ENCODE results near the gene AQR. TPM values are rescaled to one million over a fixed set of nuclear protein-coding genes. Genes with fewer than 3 reads are reported as not detected.

The AQR gene
- total and polyA plus RNA-seq, 8 donors: 4.9 to 15.7 (median 8.1) TPM

DNA sequence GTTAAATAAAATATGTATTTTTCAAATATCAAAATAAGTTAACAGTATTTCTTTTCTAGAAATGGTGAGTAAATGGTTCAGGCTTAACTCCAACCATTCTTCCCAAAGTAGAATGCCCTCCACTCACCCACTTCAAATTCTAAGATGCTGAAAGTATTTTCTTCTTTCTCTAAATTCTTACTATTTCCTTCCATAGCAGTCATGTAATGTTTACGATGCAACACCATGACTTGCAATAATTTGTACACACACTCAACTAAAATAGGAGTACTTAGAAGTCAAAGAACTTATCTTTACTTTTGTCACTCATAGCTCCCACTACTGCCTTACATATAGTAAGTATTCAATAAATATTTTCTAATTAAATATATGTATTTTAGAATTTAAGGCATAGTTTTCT, 65.0 kb downstream of the AQR start:
- ATAC-seq (no peak), DNase-seq (no peak), FAIRE-seq (no peak)
- H3K27me3 ChIP-seq: no peaks in the 10 kb centered on the region
- H3K4me3 ChIP-seq: no peak overlapping the region
- intact Hi-C loops (cut with DNase I): no loop called here
- H3K4me1 ChIP-seq: no peaks in the 10 kb centered on the region
- TF ChIP-seq, protein P1, sequence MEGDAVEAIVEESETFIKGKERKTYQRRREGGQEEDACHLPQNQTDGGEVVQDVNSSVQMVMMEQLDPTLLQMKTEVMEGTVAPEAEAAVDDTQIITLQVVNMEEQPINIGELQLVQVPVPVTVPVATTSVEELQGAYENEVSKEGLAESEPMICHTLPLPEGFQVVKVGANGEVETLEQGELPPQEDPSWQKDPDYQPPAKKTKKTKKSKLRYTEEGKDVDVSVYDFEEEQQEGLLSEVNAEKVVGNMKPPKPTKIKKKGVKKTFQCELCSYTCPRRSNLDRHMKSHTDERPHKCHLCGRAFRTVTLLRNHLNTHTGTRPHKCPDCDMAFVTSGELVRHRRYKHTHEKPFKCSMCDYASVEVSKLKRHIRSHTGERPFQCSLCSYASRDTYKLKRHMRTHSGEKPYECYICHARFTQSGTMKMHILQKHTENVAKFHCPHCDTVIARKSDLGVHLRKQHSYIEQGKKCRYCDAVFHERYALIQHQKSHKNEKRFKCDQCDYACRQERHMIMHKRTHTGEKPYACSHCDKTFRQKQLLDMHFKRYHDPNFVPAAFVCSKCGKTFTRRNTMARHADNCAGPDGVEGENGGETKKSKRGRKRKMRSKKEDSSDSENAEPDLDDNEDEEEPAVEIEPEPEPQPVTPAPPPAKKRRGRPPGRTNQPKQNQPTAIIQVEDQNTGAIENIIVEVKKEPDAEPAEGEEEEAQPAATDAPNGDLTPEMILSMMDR (IDR thresholded peaks at IDR 0.05): no peak
- 96% methylated on average over 1 of the region's 1 CpG for WGBS, 2 donors
- no peak overlapping the region for H3K27ac ChIP-seq
- peaks cover 0 to 37% (median 10%) of the 10 kb centered on the region in 3 donors for H3K36me3 ChIP-seq
- no peaks in the 10 kb centered on the region for H3K9me3 ChIP-seq

DNA sequence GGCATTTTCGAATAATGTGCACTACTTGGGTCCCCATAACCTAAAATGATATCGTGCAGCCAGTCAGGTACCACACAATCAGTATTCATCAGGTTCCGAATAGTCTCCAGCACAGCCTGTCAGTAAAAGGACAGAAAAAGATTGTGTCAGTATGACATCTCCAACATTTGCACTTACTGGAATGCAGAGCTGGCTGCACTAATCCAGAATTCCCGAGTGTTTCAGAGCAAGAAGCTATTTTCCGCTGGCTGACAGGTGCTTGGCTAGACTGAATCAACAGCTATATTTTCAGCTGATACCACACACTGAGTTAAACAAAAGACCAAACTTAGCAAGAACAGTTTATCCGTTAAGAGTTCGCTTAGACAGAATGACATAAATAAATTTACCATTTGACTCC, 68.8 kb downstream of the AQR start:
- no peak overlapping the region for H3K27ac ChIP-seq
- ATAC-seq: no peak
- H3K9me3 ChIP-seq: no peaks in the 10 kb centered on the region
- no peaks in the 10 kb centered on the region for H3K27me3 ChIP-seq
- no peak overlapping the region for H3K4me3 ChIP-seq
- WGBS, 2 donors: 90 to 94% methylated on average over 7 of the region's 7 CpGs
- no peak for FAIRE-seq
- H3K4me1 ChIP-seq: no peaks in the 10 kb centered on the region
- no peak for DNase-seq
- TF ChIP-seq, protein P1 (IDR thresholded peaks at IDR 0.05): no peak
- peaks cover 0 to 22% (median 8%) of the 10 kb centered on the region in 3 donors for H3K36me3 ChIP-seq
- intact Hi-C loops (cut with DNase I): no loop called here

DNA sequence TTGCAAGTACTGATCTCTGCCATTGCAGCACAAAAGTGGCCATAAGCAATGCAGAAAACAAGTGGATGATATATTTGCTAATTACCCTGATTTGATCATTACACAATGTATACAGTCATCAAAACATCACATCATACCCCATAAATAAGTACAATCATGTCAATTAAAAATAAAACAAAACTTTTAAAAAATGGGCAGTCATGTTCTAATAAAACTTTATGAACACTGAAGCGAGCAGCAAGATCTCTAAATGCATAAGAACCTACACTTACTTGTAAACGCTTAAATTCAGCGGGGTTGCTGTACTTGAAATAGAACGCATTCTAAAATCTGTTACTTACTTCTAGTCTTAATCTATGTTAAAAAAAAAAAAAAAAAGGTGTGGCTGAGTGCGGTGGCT, 73.4 kb downstream of the AQR start:
- FAIRE-seq (no peak), DNase-seq (no peak), ATAC-seq (no peak)
- peaks cover 3 to 42% (median 19%) of the 10 kb centered on the region in 3 donors for H3K36me3 ChIP-seq
- H3K27me3 ChIP-seq: no peaks in the 10 kb centered on the region
- no peaks in the 10 kb centered on the region for H3K9me3 ChIP-seq
- no peaks in the 10 kb centered on the region for H3K4me1 ChIP-seq
- TF ChIP-seq, protein P1 (IDR thresholded peaks at IDR 0.05): no peak
- intact Hi-C loops (cut with DNase I): no loop called here
- H3K27ac ChIP-seq: no peak overlapping the region
- H3K4me3 ChIP-seq: no peak overlapping the region
- 98 to 99% methylated on average over 5 of the region's 5 CpGs for WGBS, 2 donors

DNA sequence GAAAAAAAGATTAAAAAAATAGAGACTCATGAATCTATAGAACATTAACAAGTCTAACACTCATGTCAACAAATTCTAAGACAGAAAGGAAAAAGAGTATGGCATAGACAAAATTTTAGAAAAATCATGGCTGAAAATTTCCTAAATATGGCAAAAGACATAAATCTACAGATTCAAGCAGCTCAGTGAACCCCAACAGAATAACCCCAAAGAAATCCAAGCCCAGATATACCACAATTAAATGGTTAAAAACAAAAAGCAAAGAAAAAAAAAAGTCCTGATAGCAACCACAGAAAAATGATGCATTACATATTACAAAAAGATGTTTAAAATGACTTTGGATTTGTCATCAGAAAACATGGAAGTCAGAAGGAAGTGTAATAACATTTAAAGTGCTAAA, 75.6 kb downstream of the AQR start:
- no peaks in the 10 kb centered on the region for H3K4me1 ChIP-seq
- H3K4me3 ChIP-seq: no peak overlapping the region
- ATAC-seq (no peak), DNase-seq (no peak), FAIRE-seq (no peak)
- H3K27me3 ChIP-seq: no peaks in the 10 kb centered on the region
- no peak overlapping the region for H3K27ac ChIP-seq
- intact Hi-C loops (cut with DNase I): no loop called here
- H3K9me3 ChIP-seq: no peaks in the 10 kb centered on the region
- TF ChIP-seq, protein P1 (IDR thresholded peaks at IDR 0.05): no peak
- H3K36me3 ChIP-seq: peaks cover 3 to 35% (median 12%) of the 10 kb centered on the region in 3 donors

DNA sequence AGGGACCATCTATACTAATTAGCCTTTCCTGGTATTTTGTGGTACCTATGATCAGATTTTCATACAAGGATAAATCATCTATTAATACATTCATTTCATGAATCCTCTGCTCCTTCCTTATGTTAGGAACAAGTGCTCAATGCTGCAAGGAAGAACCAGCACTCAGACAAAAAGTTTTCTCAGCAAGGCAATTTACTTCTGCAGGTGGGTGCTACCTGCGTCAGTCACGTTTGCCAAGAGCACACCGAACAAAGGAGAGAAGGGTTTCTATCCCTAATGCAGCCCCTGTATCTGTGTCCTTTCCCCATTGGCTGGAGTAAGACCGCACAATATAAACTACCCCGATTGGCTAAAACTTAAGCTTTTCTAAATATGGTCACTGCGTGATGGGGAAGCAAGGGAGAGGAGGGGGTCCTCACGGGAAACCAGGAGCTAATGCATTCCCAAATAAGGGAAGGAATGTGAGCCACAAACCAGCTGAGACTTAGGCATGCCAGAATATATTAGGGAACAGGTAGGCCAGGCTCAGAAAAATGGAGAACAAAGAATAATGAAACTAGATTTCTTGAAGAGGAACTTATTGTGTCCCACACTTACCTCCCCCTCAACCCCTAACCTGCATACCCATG, 76.5 kb downstream of the AQR start:
- Histone ChIP-seq H3K36me3 (peaks cover 3 to 35% (median 15%) of the 10 kb centered on the region in 3 donors), H3K4me1 (no peaks in the 10 kb centered on the region), H3K4me3 (no peak overlapping the region), H3K9me3 (no peaks in the 10 kb centered on the region), H3K27ac (no peak overlapping the region), H3K27me3 (no peaks in the 10 kb centered on the region)
- ATAC-seq (no peak), FAIRE-seq (no peak), DNase-seq (no peak)
- TF ChIP-seq, protein P1 (IDR thresholded peaks at IDR 0.05): no peak
- intact Hi-C loops (cut with DNase I): no loop called here
- WGBS, 2 donors: 84 to 92% methylated on average over 7 of the region's 7 CpGs

All from pancreas (tissue), 10 donors.